IMR-90 (cell line): ENCODE measurements around the gene PRR5L. TPM values are rescaled to one million over a fixed set of nuclear protein-coding genes. Genes with fewer than 3 reads are reported as not detected.

Source experiments
- ATAC-seq: fragments of 200-7000 bp; cut with Tn5 transposase; 2 replicates; pipeline ENCODE4 v1.9.1; 2020; ENCODE audit warnings: low read depth, mild to moderate bottlenecking, moderate library complexity
- BruUV-seq: library from RNA; stranded (reverse); fragments of 400-500 nt; replicated peaks from 2 replicates; lab custom pipeline; 2021; lab: Mats Ljungman, UMichigan
- CTCF ChIA-PET: fragments of 300-600 bp; formaldehyde crosslinking; extraction: SDS; loops from one replicate; lab custom pipeline; 2021; ENCODE audit warnings: antibody characterized with exemption; lab: Yijun Ruan, JAX
- POLR2A ChIA-PET: fragments of 300-600 bp; sonication (Branson Sonifier 250); formaldehyde crosslinking; loops from one replicate; lab custom pipeline; 2022; ENCODE audit warnings: antibody characterized with exemption; ENCODE audit not compliant: unreplicated experiment; lab: Charles Lee
- DNase-seq: peaks from one replicate; pipeline ENCODE4 v3.0.0; 2013
- H2AFZ ChIP-seq: replicated peaks from 2 replicates; pipeline ENCODE3; 2013; ENCODE audit warnings: low read length, mild to moderate bottlenecking; ENCODE audit not compliant: poor library complexity
- H2AK5ac ChIP-seq: 2 replicates; pipeline ENCODE4 v1.6.1; 2013; ENCODE audit warnings: low read depth, low read length, inconsistent platforms
- H2AK9ac ChIP-seq: replicated peaks from 2 replicates; pipeline ENCODE3; 2013; ENCODE audit warnings: mild to moderate bottlenecking, low read depth, low read length, moderate library complexity; ENCODE audit not compliant: poor library complexity
- H2BK120ac ChIP-seq: 2 replicates; pipeline ENCODE4 v1.6.1; 2013; ENCODE audit warnings: low read depth, low read length, inconsistent platforms
- H2BK15ac ChIP-seq: 3 replicates; pipeline ENCODE4 v1.6.1; 2013; ENCODE audit warnings: low read depth, low read length, inconsistent platforms
- H2BK20ac ChIP-seq: 2 replicates; pipeline ENCODE4 v1.6.1; 2013; ENCODE audit warnings: low read depth, mild to moderate bottlenecking, inconsistent platforms, low read length, moderate library complexity
- H2BK5ac ChIP-seq: 2 replicates; pipeline ENCODE4 v1.6.1; 2013; ENCODE audit warnings: mild to moderate bottlenecking, low read depth, low read length, inconsistent platforms; ENCODE audit not compliant: poor library complexity, severe bottlenecking
- H3K14ac ChIP-seq: replicated peaks from 2 replicates; pipeline ENCODE4 v1.6.1; 2013; ENCODE audit warnings: low read depth, low read length, inconsistent platforms
- H3K18ac ChIP-seq: 2 replicates; pipeline ENCODE4 v1.6.1; 2013; ENCODE audit warnings: low read depth, low read length, control low read depth
- H3K23ac ChIP-seq: 2 replicates; pipeline ENCODE4 v1.6.1; 2013; ENCODE audit warnings: low read depth, low read length, inconsistent platforms
- H3K27ac ChIP-seq: 2 replicates; pipeline ENCODE4 v1.5.1; 2013; ENCODE audit warnings: mild to moderate bottlenecking, control low read depth, low read length; ENCODE audit not compliant: insufficient read depth
- H3K27me3 ChIP-seq: 2 replicates; pipeline ENCODE4 v1.6.1; 2013; ENCODE audit warnings: low read length; ENCODE audit not compliant: control insufficient read depth, insufficient read depth
- H3K36me3 ChIP-seq: 2 replicates; pipeline ENCODE4 v1.6.1; 2013; ENCODE audit warnings: low read length, mixed read lengths; ENCODE audit not compliant: control insufficient read depth, insufficient read depth
- H3K4ac ChIP-seq: 2 replicates; pipeline ENCODE4 v1.6.1; 2013; ENCODE audit warnings: low read depth, low read length, inconsistent platforms
- H3K4me1 ChIP-seq: 2 replicates; pipeline ENCODE4 v1.6.1; 2013; ENCODE audit warnings: low read length, mixed read lengths; ENCODE audit not compliant: control insufficient read depth, insufficient read depth
- H3K4me2 ChIP-seq: 2 replicates; pipeline ENCODE4 v1.6.1; 2013; ENCODE audit warnings: low read depth, mild to moderate bottlenecking, control low read depth, low read length, moderate library complexity
- H3K4me3 ChIP-seq: 2 replicates; pipeline ENCODE4 v1.5.1; 2013; ENCODE audit warnings: low read depth, mild to moderate bottlenecking, control low read depth, low read length, moderate library complexity; ENCODE audit not compliant: insufficient read depth
- H3K56ac ChIP-seq: 2 replicates; pipeline ENCODE4 v1.6.1; 2013; ENCODE audit warnings: low read length, inconsistent platforms; ENCODE audit not compliant: insufficient read depth; ENCODE audit errors: extremely low read depth
- H3K79me1 ChIP-seq, 2 experiments: 2 replicates each; pipeline ENCODE4 v1.6.1; 2013; ENCODE audit warnings: low read length in 2 of 2, inconsistent platforms in 1 of 2, low read depth in 1 of 2
- H3K9ac ChIP-seq: 2 replicates; pipeline ENCODE4 v1.6.1; 2013; ENCODE audit warnings: low read depth, low read length, control low read depth
- H3K9me1 ChIP-seq: 2 replicates; pipeline ENCODE4 v1.6.1; 2013; ENCODE audit warnings: low read length, inconsistent platforms; ENCODE audit not compliant: insufficient read depth
- H3K9me3 ChIP-seq: 2 replicates; pipeline ENCODE4 v1.6.1; 2013; ENCODE audit warnings: low read length; ENCODE audit not compliant: control insufficient read depth, insufficient read depth
- H4K20me1 ChIP-seq: 2 replicates; pipeline ENCODE4 v1.6.1; 2013; ENCODE audit warnings: low read length, inconsistent platforms; ENCODE audit not compliant: insufficient read depth
- H4K5ac ChIP-seq: 2 replicates; pipeline ENCODE4 v1.6.1; 2013; ENCODE audit warnings: mild to moderate bottlenecking, low read depth, low read length, control low read depth
- H4K8ac ChIP-seq, 2 experiments: 2 replicates each; pipeline ENCODE4 v1.6.1; 2013; ENCODE audit warnings: low read depth in 2 of 2, low read length in 2 of 2, control low read depth in 1 of 2, inconsistent platforms in 1 of 2
- H4K91ac ChIP-seq: 2 replicates; pipeline ENCODE4 v1.6.1; 2013; ENCODE audit warnings: low read depth, low read length, inconsistent platforms; ENCODE audit not compliant: insufficient read depth
- CEBPB ChIP-seq: IDR thresholded peaks from 2 replicates; pipeline ENCODE4 v1.6.1; 2012; ENCODE audit warnings: low read depth, low read length, improper control_type of control experiment
- MAFK ChIP-seq: IDR thresholded peaks from 2 replicates; pipeline ENCODE4 v1.6.1; 2012; ENCODE audit warnings: low read depth, low read length, improper control_type of control experiment
- WGBS, 2 experiments: methylation state at CpG; one replicate each; pipeline versions ENCODE4 v1.1.5 to v1.1.7; 2013; ENCODE audit warnings: missing lambda C conversion rate in 2 of 2; ENCODE audit not compliant: insufficient read length in 1 of 2; ENCODE audit errors: extremely low coverage in 2 of 2; 5-methylcytosine and 5-hydroxymethylcytosine counted together
- dilution Hi-C: fragments of 300-500 bp; cut with HindIII; formaldehyde crosslinking; loops from one replicate; pipeline ENCODE4 v1.14.3; 2018; ENCODE audit warnings: low sequenced_read_pairs; ENCODE audit not compliant: unreplicated experiment
- in situ Hi-C: fragments of 300-500 bp; cut with MboI; formaldehyde crosslinking; loops from 3 replicates; pipeline ENCODE4 v1.14.3; 2019; ENCODE audit warnings: low sequenced_read_pairs, inconsistent platforms, mixed read lengths
- intact Hi-C: fragments of 100-400 bp; cut with micrococcal nuclease; formaldehyde crosslinking; loops from 2 replicates; pipeline ENCODE4 v1.10.0; 2022
- polyA plus RNA-seq, 3 experiments: library from polyadenylated mRNA; depleted of rRNA; stranded (reverse); fragments of >200 nt; gene quantifications; 2 replicates each; pipeline ENCODE4 v1.2.3, GENCODE V29; 2012; ENCODE audit warnings: low replicate concordance in 1 of 3
- total RNA-seq: library from RNA; depleted of rRNA; stranded (reverse); fragments of >200 nt; gene quantifications from 2 replicates; pipeline ENCODE4 v1.2.3, GENCODE V29; 2012

Gene PRR5L
- total and polyA plus RNA-seq, 2 of the 4 experiments (the other 2 are of a cell fraction): 2.9 to 3.6 TPM

- Histone ChIP-seq H3K4me1 (0 out of 2 replicates have a peak, but pooled peaks cover 2% of the 10 kb centered on the region), H4K8ac (no peak overlapping the region), H2AK9ac (no peak overlapping the region), H3K9me1 (no peaks in the 10 kb centered on the region), H3K18ac (no peak overlapping the region), H3K9ac (no peak overlapping the region), H2BK15ac (no peak overlapping the region), H3K36me3 (no peaks in the 10 kb centered on the region), H3K79me1 (no peaks in the 10 kb centered on the region), H2BK120ac (no peak overlapping the region), H4K5ac (no peak overlapping the region), H2BK5ac (no peak overlapping the region), H3K9me3 (no peaks in the 10 kb centered on the region), H4K91ac (no peak overlapping the region), H2BK20ac (no peak overlapping the region), H2AFZ (no peak overlapping the region), H3K27ac (no peak overlapping the region), H4K20me1 (no peaks in the 10 kb centered on the region), H3K14ac (no peak overlapping the region), H2AK5ac (no peak overlapping the region), H3K27me3 (peaks cover 3% of the 10 kb centered on the region; the same call in 1 of the 2 replicates), H3K56ac (no peak overlapping the region), H3K4me2 (no peak overlapping the region), H3K4me3 (no peak overlapping the region), H3K4ac (no peak overlapping the region), H3K23ac (no peak overlapping the region)
- in situ Hi-C loops (no loop called here), dilution Hi-C loops (loop anchor here (10.0 kb wide), 1 partner anchor 188 kb away; no protein-coding TSS in a partner anchor), intact Hi-C loops (loop anchor here (5.0 kb wide), 1 partner anchor 80 kb away; no protein-coding TSS in a partner anchor)
- peak; percentile 53 for ATAC-seq
- peak; percentile 93 for TF ChIP-seq CEBPB
- TF ChIP-seq MAFK: no peak
- no CpG with 5 or more reads among the region's 8 CpGs for WGBS, 2 experiments
- BruUV-seq: no TSS peak
- POLR2A ChIA-PET: no interaction called here
- peak; percentile 61 for DNase-seq
- CTCF ChIA-PET: interaction anchor here (1.3 to 1.6 kb wide), 2 partner anchors 182 to 196 kb away, joined by 4 to 5 read pairs; no protein-coding TSS in a partner anchor
Measured at GRCh38 chr11:36296884-36297543, 926 bp downstream of the PRR5L start.
